DOHH2 (cell line): Measurements from ENCODE around the gene CSRNP3.

Source experiments
- H3F3A ChIP-seq: fragments of 200-600 bp; sonication (generic), shearing (Covaris generic); 2 replicates; pipeline ENCODE4 v1.6.0; 2016; ENCODE audit warnings: antibody characterized with exemption, mild to moderate bottlenecking; ENCODE audit not compliant: control insufficient read depth, insufficient read depth
- H3K27ac ChIP-seq: fragments of 200-600 bp; sonication (generic); 2 replicates; pipeline ENCODE4 v1.5.1; 2014; ENCODE audit warnings: low read depth, mild to moderate bottlenecking, low read length, moderate library complexity
- H3K27me3 ChIP-seq: fragments of 200-600 bp; sonication (generic); 2 replicates; pipeline ENCODE4 v1.6.1; 2014; ENCODE audit warnings: mild to moderate bottlenecking, low read length, mixed read lengths; ENCODE audit not compliant: control insufficient read depth
- H3K36me3 ChIP-seq: fragments of 200-600 bp; sonication (generic); 2 replicates; pipeline ENCODE4 v1.6.1; 2014; ENCODE audit warnings: mild to moderate bottlenecking, low read length, moderate library complexity, mixed read lengths; ENCODE audit not compliant: control insufficient read depth
- H3K4me1 ChIP-seq: fragments of 200-600 bp; sonication (generic); 2 replicates; pipeline ENCODE4 v1.6.1; 2014; ENCODE audit warnings: mild to moderate bottlenecking, low read length, mixed read lengths; ENCODE audit not compliant: control insufficient read depth
- H3K4me2 ChIP-seq: fragments of 200-600 bp; sonication (generic); 2 replicates; pipeline ENCODE4 v1.6.0; 2014; ENCODE audit warnings: mild to moderate bottlenecking, low read length, moderate library complexity
- H3K4me3 ChIP-seq: fragments of 200-600 bp; sonication (generic); 2 replicates; pipeline ENCODE4 v1.5.1; 2014; ENCODE audit warnings: mild to moderate bottlenecking, low read length, mixed read lengths
- H3K79me2 ChIP-seq: fragments of 200-600 bp; sonication (generic); 2 replicates; pipeline ENCODE4 v1.6.1; 2014; ENCODE audit warnings: mild to moderate bottlenecking, low read length, mixed read lengths; ENCODE audit not compliant: control insufficient read depth
- H3K9me2 ChIP-seq: fragments of 200-600 bp; sonication (generic); replicated peaks from 2 replicates; pipeline ENCODE4 v1.6.1; 2014; ENCODE audit warnings: mild to moderate bottlenecking, low read length, mixed read lengths; ENCODE audit not compliant: control insufficient read depth
- H3K9me3 ChIP-seq: fragments of 200-600 bp; sonication (generic); 2 replicates; pipeline ENCODE4 v1.6.1; 2014; ENCODE audit warnings: antibody characterized with exemption, low read length, mixed read lengths; ENCODE audit not compliant: control insufficient read depth, insufficient read depth
- H4K20me1 ChIP-seq: fragments of 200-600 bp; sonication (generic); 2 replicates; pipeline ENCODE4 v1.6.0; 2014; ENCODE audit warnings: low read depth, mild to moderate bottlenecking, antibody characterized with exemption, low read length, moderate library complexity; ENCODE audit not compliant: control insufficient read depth, insufficient read depth
- CTCF ChIP-seq: fragments of 200-600 bp; sonication (generic); IDR thresholded peaks from one replicate; pipeline ENCODE4 v1.5.1; 2014; ENCODE audit warnings: antibody characterized with exemption, mild to moderate bottlenecking, low read depth, low read length; ENCODE audit not compliant: poor library complexity, severe bottlenecking
- EZH2phosphoT487 ChIP-seq: fragments of 200-600 bp; sonication (generic); IDR thresholded peaks from 2 replicates; pipeline ENCODE4 v1.6.1; 2017; ENCODE audit warnings: borderline replicate concordance, mild to moderate bottlenecking, antibody characterized with exemption, low read length, moderate library complexity, mixed read lengths

CSRNP3 gene

GRCh38 chr2:165576409-165577154, 107.1 kb downstream of the CSRNP3 start:
- Histone ChIP-seq H3K9me2 (no peaks in the 10 kb centered on the region), H3F3A (no peaks in the 10 kb centered on the region), H3K4me3 (no peak overlapping the region), H3K4me1 (peaks cover 33% of the 10 kb centered on the region), H3K27ac (no peak overlapping the region), H3K27me3 (no peaks in the 10 kb centered on the region), H3K4me2 (peak overlapping the region; percentile 5), H3K9me3 (peaks cover 4% of the 10 kb centered on the region; the same call in 1 of the 2 replicates), H3K36me3 (no peaks in the 10 kb centered on the region), H4K20me1 (no peaks in the 10 kb centered on the region), H3K79me2 (no peaks in the 10 kb centered on the region)
- no peak for TF ChIP-seq EZH2phosphoT487
- no peak for TF ChIP-seq CTCF

DNA sequence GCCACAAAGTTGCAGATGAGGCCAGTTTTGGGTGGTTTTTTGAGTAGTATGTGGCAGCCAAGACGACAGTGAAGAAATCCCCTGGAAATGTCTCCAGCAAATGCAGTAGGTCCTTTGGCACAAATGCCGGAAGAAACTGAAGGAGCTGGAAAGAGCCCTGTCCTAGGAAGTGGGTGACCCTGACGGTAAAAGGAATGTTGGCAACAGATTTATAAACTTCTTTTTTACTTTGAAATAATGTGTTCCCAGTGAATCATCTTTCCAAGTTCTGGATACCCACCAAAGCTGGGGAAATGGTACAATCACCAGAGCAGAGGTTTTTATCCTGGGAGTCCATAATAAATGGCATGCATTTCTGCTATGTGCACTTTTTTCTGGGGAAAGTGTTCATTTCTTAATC, 112.9 kb downstream of the CSRNP3 start:
- H3K4me2 ChIP-seq, result no peak overlapping the region
- H3K79me2 ChIP-seq, result no peaks in the 10 kb centered on the region
- no peak overlapping the region for H3K4me3 ChIP-seq
- peaks cover 38% of the 10 kb centered on the region for H3K4me1 ChIP-seq
- TF ChIP-seq CTCF, result no peak
- TF ChIP-seq EZH2phosphoT487, result no peak
- no peaks in the 10 kb centered on the region for H4K20me1 ChIP-seq
- no peak overlapping the region for H3K27ac ChIP-seq
- H3F3A ChIP-seq, result peaks cover 2% of the 10 kb centered on the region
- H3K36me3 ChIP-seq, result no peaks in the 10 kb centered on the region
- H3K27me3 ChIP-seq, result no peaks in the 10 kb centered on the region
- no peaks in the 10 kb centered on the region for H3K9me3 ChIP-seq
- H3K9me2 ChIP-seq, result no peaks in the 10 kb centered on the region

DNA sequence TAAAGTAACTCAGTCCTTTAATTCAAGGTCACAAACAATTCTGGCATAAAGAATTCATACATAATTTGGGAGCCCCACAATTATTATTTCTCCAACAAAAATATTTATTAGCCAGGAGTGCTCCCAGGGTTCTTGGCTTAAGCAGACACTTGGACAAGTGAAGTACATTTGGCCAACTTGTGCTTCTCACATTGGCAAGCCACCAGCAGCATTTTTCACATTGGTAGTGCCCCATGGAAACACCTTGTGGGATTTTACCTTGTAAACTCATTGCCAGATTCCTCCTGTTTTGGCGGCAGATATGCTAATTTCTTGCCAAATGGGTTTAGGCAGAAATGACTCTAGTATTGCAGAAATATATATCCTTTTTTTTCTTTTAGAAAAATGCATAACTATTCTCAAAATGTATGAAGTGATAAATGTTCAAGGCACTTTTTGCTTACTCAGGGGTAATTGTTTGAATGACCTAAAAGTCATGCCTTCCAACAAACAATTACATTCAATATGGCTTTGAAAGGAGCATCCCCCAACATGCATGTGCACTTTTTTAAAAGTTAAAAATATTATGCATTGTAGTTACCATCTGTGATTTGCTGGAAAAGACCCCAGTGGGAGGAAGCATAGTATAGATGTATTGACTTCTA, 113.5 kb downstream of the CSRNP3 start:
- H3K79me2 ChIP-seq, result no peaks in the 10 kb centered on the region
- no peaks in the 10 kb centered on the region for H3K9me2 ChIP-seq
- no peak overlapping the region for H3K4me3 ChIP-seq
- peaks cover under 1% of the 10 kb centered on the region; the same call in 1 of the 2 replicates for H3K9me3 ChIP-seq
- H3F3A ChIP-seq, result peaks cover 8% of the 10 kb centered on the region
- TF ChIP-seq CTCF, result no peak
- no peak for TF ChIP-seq EZH2phosphoT487
- H3K36me3 ChIP-seq, result peaks cover 1% of the 10 kb centered on the region; the same call in 1 of the 2 replicates
- no peak overlapping the region for H3K4me2 ChIP-seq
- no peaks in the 10 kb centered on the region for H4K20me1 ChIP-seq
- no peak overlapping the region for H3K27ac ChIP-seq
- H3K27me3 ChIP-seq, result no peaks in the 10 kb centered on the region
- H3K4me1 ChIP-seq, result peaks cover 43% of the 10 kb centered on the region
